HG02981 (cell line): ENCODE results near the gene VWA2.

Source experiments
- ATAC-seq: cut with Tn5 transposase; IDR thresholded peaks from one replicate; pipeline ENCODE4 v1.9.1; 2021; ENCODE audit warnings: mild to moderate bottlenecking, moderate library complexity; ENCODE audit not compliant: unreplicated experiment

The VWA2 gene

GRCh38 chr10:114245121-114245791 is 6.2 kb downstream of the VWA2 start:
- no peak for ATAC-seq

- ATAC-seq: no peak
Measured at GRCh38 chr10:114246679-114247305, 7.7 kb downstream of the VWA2 start.

- ATAC-seq: no peak
Measured at GRCh38 chr10:114250236-114250635, 11.2 kb downstream of the VWA2 start.

- no peak for ATAC-seq
Measured at GRCh38 chr10:114250716-114251115, 11.7 kb downstream of the VWA2 start.

GRCh38 chr10:114252092-114252491 is 13.0 kb downstream of the VWA2 start:
- no peak for ATAC-seq

- ATAC-seq: no peak
Measured at GRCh38 chr10:114252883-114253282, 13.8 kb downstream of the VWA2 start.

GRCh38 chr10:114255227-114255626 is 16.2 kb downstream of the VWA2 start:
- ATAC-seq: no peak

DNA sequence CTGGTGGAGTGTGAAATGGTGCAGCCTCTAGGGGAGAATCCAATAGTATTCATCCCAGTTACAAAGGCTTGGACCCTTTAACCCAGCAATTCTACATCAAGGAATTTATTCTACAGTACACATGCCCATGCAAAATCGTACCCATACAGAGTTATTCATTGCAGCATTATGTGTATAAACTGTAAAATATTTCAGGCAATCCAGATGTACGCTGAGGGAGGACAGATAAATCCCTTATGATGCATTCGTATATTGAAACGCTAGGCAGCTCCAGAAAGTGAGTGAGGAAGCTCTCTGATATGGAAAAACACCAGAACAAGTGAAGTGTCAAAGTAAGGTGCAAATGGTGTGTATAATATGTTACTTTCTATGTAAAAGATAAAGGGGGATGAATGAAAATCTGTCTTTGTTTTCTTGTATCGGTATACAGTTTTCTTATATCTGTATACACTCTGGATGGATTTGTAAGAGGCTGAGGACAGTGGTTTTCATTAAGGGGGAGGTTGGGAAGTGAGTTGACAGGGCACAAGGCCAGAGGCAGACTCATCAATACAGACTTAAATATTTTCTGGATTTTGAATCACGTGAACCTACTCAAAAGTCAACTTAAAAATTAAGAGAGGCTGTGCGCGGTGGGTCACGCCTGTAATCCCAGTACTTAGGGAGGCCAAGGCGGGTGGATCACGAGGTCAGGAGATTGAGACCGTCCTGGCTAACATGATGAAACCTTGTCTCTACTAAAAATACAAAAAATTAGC is 17.1 kb downstream of the VWA2 start:
- no peak for ATAC-seq

GRCh38 chr10:114256822-114257221 is 17.8 kb downstream of the VWA2 start:
- ATAC-seq: no peak

DNA sequence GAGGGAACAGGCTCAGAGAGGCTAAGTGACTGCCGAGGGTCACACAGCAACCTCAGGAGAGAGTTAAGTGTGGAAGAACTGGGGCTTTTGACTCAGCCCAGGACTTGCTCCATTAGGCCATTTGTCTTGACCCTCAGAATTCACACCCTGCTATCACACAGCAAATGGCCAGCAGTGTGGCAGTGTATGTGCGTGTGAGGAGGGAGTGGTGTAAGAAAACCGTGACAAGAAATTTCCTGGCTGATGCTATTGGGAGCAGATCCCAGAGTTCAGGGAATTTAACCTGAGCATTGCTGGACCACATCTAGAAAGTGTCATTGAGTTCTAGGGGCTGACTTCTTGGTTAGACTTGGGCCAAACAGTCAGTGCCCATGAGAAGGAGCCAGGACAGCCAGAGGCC is 18.4 kb downstream of the VWA2 start:
- no peak for ATAC-seq

GRCh38 chr10:114258274-114258840 is 19.3 kb downstream of the VWA2 start:
- ATAC-seq: no peak

GRCh38 chr10:114259824-114260223 is 20.8 kb downstream of the VWA2 start:
- no peak for ATAC-seq

GRCh38 chr10:114260366-114260765 is 21.3 kb downstream of the VWA2 start:
- ATAC-seq: no peak

DNA sequence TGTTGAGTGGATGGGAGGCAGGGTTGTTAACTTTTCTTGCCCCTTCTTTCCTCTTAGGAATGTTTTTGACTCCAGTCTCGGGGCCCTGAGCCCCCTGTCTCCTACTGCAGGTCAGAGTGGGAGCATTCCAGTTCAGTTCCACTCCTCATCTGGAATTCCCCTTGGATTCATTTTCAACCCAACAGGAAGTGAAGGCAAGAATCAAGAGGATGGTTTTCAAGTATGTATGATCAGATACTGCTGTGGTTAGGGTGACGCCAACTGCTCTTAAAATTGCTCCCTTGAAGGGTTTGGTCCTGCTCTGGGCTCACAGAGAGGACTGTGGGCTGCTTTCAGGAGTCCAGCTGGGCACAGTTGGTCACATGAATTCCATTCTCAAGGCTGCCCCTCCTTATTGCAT is 22.0 kb downstream of the VWA2 start:
- ATAC-seq: no peak

DNA sequence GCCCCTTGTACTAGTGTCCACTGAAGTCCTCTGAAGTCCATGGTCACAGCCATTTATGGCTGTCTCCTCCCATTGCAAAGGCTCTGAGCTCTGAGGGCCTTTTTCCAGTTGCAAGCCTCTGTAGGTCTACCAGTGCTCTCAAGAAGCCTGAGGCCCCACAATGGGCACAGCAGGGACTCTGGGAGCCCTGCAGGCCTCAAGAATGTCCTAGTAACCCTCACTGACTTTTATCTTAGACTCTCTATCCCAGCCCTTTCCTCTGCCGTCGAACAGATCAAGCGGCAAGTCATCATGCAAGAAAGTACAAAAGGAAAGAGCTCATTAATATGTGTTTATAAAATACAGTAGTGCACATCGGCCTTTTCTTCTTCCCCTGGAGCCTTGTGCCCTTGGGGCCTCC is 23.4 kb downstream of the VWA2 start:
- ATAC-seq: no peak

- ATAC-seq: no peak
Measured at GRCh38 chr10:114265392-114266053, 26.5 kb downstream of the VWA2 start.

- no peak for ATAC-seq
Measured at GRCh38 chr10:114266521-114266920, 27.5 kb downstream of the VWA2 start.

DNA sequence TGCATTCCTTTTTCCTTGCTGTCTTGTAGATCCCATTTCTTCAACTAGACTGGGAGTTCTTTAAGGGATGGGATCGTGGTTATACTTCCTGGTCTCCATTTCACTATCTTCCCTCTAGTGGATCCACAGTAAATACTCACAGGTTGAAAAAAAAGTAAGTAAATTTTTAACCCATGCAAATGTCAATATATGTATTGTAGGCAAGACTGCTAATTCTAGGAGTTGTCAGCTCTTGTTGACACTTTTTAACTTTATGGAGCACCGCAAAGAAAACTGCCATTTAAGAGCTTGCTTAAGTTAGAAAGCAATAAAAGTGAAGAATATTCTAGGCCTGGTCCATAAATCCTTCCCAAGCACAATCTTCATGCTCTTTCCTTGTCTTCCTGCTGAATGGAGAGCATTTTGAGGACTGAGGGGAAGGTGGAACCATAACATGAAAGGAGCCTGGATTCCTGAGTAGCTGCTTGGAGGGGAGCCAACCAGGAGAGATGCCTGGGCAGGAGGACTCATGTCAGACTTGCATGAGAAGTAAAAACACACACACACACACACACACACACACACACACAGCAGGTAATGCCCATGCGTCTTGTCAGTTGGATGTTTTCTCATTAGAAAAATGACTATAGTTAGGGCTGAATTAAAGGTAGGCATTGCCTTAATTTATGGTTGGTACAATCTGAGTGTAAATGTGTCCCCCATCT is 32.2 kb downstream of the VWA2 start:
- no peak for ATAC-seq

GRCh38 chr10:114271779-114272167 is 32.7 kb downstream of the VWA2 start:
- ATAC-seq: no peak

- no peak for ATAC-seq
Measured at GRCh38 chr10:114272696-114273095, 33.6 kb downstream of the VWA2 start.

DNA sequence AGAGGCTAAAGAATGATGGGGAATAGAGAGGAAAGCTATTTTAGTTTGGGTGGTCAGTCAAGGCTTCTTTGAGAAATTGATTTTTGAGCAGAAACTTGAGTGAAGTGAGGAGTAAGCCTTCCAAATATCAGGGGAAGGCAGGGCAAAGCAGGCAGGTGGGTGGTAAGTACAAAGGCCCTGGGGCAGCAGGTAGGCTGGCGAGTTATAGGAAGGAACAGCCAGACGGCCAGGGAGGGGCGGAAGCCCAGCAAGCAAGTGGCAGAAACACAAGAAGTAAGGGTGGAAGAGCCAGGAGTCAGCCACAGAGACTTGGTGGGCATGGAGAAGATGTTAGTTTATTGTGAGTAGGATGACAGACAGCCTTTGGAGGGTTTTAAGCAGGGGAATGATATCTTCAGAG is 34.9 kb downstream of the VWA2 start:
- no peak for ATAC-seq
